ENCODE results near the gene ARHGEF26. TPM values are rescaled to one million over a fixed set of nuclear protein-coding genes. Genes with fewer than 3 reads are reported as not detected.

Gene ARHGEF26
- total RNA-seq, 4 donors from 2014 or later: 18.5 to 45.2 (median 26.3) TPM

DNA sequence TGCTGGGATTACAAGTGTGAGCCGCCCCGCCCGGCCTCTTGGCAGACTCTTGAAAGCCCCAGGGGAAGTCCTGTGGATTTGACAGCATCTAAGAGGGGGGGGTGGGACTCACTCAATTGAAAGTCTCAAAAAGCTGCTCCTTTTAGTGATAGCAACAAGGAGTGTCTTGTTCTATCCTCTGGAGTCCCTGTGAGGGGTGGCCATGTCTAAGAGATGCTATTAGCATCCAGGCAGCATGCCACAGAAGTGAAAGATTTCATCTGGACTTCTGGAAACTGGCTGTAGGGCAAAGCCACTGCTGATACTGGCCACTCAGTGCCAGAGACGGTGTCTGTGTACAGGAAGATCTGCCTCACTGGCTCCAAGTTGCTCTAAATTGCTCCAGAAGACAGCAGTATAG lies 129.1 kb downstream of the ARHGEF26 start:
- TF ChIP-seq, protein P1, sequence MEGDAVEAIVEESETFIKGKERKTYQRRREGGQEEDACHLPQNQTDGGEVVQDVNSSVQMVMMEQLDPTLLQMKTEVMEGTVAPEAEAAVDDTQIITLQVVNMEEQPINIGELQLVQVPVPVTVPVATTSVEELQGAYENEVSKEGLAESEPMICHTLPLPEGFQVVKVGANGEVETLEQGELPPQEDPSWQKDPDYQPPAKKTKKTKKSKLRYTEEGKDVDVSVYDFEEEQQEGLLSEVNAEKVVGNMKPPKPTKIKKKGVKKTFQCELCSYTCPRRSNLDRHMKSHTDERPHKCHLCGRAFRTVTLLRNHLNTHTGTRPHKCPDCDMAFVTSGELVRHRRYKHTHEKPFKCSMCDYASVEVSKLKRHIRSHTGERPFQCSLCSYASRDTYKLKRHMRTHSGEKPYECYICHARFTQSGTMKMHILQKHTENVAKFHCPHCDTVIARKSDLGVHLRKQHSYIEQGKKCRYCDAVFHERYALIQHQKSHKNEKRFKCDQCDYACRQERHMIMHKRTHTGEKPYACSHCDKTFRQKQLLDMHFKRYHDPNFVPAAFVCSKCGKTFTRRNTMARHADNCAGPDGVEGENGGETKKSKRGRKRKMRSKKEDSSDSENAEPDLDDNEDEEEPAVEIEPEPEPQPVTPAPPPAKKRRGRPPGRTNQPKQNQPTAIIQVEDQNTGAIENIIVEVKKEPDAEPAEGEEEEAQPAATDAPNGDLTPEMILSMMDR (IDR thresholded peaks at IDR 0.05; ENCODE audit: low read depth): no peak

DNA sequence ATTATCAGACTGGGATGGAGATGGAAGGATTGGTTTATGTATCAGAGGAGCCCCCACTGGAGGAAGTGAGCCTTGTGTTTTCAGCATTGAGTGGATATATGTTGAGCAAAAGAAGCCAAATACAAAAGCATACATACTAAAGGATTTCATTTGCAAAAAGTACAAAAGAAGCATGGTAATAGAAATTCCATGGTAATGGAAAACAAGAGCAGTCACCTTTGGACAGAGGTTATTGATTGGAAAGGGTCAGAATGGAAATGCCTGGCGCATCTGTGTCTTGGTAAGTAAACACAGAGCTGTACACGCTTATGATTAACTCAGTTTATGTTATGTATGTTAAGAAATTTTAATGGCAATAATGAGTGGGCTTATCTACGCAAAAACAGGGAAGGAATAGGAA lies 130.4 kb downstream of the ARHGEF26 start:
- TF ChIP-seq, protein P1 (IDR thresholded peaks at IDR 0.05; ENCODE audit: low read depth): no peak

DNA sequence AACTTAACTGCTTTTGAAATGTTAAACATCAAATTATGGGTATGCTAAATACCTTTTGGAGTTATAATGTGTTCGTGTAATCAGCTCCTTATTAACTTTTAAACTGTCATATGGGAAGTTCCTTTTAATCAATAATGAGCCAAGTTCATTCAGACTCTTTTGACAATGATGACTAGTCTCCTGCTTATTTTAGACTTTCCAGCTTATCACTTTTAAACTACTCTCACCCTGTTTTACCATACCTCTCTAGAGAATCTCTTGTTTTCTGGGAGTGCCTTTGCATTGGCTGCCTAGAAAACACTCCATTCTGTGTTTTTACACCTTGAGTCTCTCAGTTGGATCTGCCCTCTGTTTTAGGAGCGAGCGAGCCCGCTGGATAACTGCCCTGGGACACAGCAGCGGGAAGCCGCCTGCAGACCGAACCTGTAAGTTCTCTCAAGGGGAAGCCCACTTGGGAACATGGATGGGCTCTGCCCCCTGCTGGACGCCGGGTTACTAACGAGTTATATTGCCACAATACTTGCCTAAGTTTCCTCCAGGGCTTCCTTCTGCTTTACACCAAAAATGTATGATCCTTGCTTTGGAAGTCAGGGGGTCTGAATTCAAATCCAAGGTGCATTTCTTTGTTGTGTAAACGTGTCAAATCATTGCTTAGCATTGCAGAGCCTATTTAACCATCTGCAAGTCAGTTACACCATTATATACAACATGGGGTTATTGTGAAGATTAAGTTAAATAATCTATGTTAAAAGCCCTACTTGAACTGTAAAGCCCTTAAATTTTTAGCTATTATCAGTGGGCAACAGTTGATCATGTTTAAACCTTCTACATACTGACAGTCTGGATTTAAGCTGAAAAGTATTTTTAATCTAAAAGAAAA lies 131.8 kb downstream of the ARHGEF26 start:
- TF ChIP-seq, protein P1 (IDR thresholded peaks at IDR 0.05; ENCODE audit: low read depth): no peak

DNA sequence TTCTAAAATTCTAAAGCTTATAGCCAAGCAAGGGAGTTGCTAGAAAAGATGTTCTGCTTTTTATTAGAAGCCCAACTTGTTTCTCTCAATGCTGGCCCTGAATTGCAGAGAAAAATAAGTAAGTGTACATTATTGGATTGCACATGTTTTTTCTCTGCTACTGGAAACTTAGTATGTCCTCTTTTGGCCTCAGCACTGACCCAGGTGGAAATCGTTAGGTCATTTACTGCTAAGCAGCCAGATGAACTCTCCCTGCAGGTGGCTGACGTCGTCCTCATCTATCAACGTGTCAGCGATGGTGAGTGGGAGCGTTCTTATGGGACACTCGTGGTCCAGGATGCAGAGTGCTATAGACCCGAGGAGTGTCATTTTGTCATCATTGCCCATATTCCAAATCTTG lies 133.3 kb downstream of the ARHGEF26 start:
- TF ChIP-seq, protein P1 (IDR thresholded peaks at IDR 0.05; ENCODE audit: low read depth): no peak

DNA sequence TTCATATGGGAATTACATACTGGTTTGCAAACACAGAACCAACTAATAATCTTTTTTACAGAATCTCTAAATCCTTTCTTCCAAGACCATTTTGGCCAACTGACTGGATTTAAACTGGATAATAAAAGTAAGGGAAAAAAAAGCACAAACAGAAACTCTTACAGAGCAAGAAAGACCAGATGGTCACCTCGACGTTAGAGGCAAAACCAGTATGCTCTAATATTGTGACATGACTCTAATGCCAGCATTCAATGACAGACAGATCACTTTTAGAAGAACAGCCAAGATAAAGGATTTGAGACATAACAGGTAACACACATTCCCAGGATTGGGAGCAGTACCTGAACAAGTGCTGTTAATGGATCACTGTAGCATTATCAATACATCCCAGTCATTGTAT lies 152.2 kb downstream of the ARHGEF26 start:
- TF ChIP-seq, protein P1 (IDR thresholded peaks at IDR 0.05; ENCODE audit: low read depth): no peak

DNA sequence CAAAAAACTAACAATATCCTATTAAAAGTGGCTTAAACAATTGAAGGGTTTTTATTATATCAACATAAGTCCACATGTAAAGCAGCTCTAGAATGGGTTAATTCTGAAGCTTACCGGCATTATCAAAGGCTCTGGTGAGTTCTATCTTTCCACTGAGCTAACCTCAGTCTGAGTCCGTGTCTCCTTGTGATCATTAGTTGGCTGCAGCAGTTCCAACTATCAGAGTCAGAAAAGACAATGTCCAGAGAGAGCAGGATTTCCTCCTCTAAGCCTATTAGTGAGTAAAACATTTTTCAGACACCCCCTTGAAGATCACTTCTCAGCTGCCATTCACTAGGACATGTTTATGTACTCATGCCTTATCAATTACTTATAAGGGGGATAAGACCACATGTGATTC lies 153.2 kb downstream of the ARHGEF26 start:
- TF ChIP-seq, protein P1 (IDR thresholded peaks at IDR 0.05; ENCODE audit: low read depth): no peak

DNA sequence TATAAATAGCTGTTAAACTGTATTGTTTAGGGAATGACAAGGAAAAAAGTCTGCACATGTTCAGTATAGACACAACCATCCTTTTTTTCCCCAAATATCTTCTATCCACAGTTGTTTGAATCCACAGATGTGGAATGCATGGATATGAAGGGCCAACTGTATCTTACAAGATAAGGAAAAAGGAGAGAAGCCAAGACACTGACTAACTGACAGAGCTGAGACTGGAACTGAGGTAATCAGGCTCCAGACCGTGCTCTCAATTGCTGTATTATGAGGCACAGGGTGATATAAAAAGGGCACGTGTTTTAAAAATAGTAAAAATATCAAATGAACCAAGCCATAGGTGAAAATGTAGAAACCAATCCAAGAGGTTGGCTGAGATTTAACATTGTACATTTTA lies 154.1 kb downstream of the ARHGEF26 start:
- TF ChIP-seq, protein P1 (IDR thresholded peaks at IDR 0.05; ENCODE audit: low read depth): no peak

Data from subcutaneous adipose tissue (tissue), 4 donors.